HepG2 (cell line): ENCODE measurements around the gene NRL. TPM values are rescaled to one million over a fixed set of nuclear protein-coding genes. Genes with fewer than 3 reads are reported as not detected.
A peak's percentile ranks its signal among the peaks of the same experiment; 100 is the strongest.

Experiments used
- CEBPG ChIP-seq: IDR thresholded peaks from 2 replicates; pipeline ENCODE4 v1.6.1; 2016
- CREB1 ChIP-seq, 2 experiments: fragments of 450-650 bp in 1 of 2; IDR thresholded peaks; 2 replicates each; pipeline ENCODE4 v1.6.1; 2016 to 2017; ENCODE audit warnings: control low read depth in 1 of 2, mild to moderate bottlenecking in 1 of 2, missing compliant biosample characterization in 1 of 2, missing genetic modification characterization in 1 of 2
- FOSL2 ChIP-seq: sonication (generic); formaldehyde crosslinking; IDR thresholded peaks from 2 replicates; pipeline ENCODE4 v1.4.0; 2020; ENCODE audit warnings: missing genetic modification reagents
- HOXA3 ChIP-seq: sonication (generic); formaldehyde crosslinking; IDR thresholded peaks from 2 replicates; pipeline ENCODE4 v1.5.0; 2020; ENCODE audit warnings: missing genetic modification reagents
- ISL2 ChIP-seq: sonication (generic); formaldehyde crosslinking; IDR thresholded peaks from 2 replicates; pipeline ENCODE4 v1.5.0; 2020; ENCODE audit warnings: missing genetic modification reagents
- ISX ChIP-seq: sonication (generic); formaldehyde crosslinking; conservative IDR thresholded peaks from 2 replicates; pipeline ENCODE4 v1.5.0; 2020; ENCODE audit warnings: missing genetic modification reagents
- POGZ ChIP-seq: sonication (generic); formaldehyde crosslinking; IDR thresholded peaks from 2 replicates; pipeline ENCODE4 v1.4.0; 2020; ENCODE audit warnings: mild to moderate bottlenecking, missing genetic modification reagents
- SMYD3 ChIP-seq: sonication (generic); formaldehyde crosslinking; IDR thresholded peaks from 2 replicates; pipeline ENCODE4 v1.8.1; 2023; ENCODE audit warnings: mild to moderate bottlenecking, missing genetic modification reagents
- SOX6 ChIP-seq, 2 experiments: fragments of 450-650 bp in 1 of 2; sonication (generic) in 1 of 2; formaldehyde crosslinking in 1 of 2; IDR thresholded peaks; 2 replicates each; pipeline versions ENCODE4 v1.4.0 to v1.6.1; 2017 to 2020; ENCODE audit warnings: antibody characterized with exemption in 1 of 2, mild to moderate bottlenecking in 1 of 2, missing genetic modification reagents in 1 of 2
- ZFP91 ChIP-seq: sonication (generic); formaldehyde crosslinking; IDR thresholded peaks from 2 replicates; pipeline ENCODE4 v1.9.0; 2022; ENCODE audit warnings: missing genetic modification reagents, mild to moderate bottlenecking, borderline replicate concordance
- ZNF121 ChIP-seq: sonication (generic); formaldehyde crosslinking; IDR thresholded peaks from 2 replicates; pipeline ENCODE4 v1.5.0; 2020; ENCODE audit warnings: mild to moderate bottlenecking, missing genetic modification reagents
- ZNF251 ChIP-seq: sonication (generic); formaldehyde crosslinking; IDR thresholded peaks from 2 replicates; pipeline ENCODE4 v1.9.0; 2021; ENCODE audit warnings: mild to moderate bottlenecking, missing genetic modification reagents
- ZNF331 ChIP-seq: sonication (generic); formaldehyde crosslinking; IDR thresholded peaks from 2 replicates; pipeline ENCODE4 v1.4.0; 2020; ENCODE audit warnings: missing genetic modification reagents
- ZNF501 ChIP-seq: sonication (generic); formaldehyde crosslinking; IDR thresholded peaks from 2 replicates; pipeline ENCODE4 v1.5.1; 2020; ENCODE audit warnings: mild to moderate bottlenecking, moderate library complexity, missing genetic modification reagents
- ZNF652 ChIP-seq: IDR thresholded peaks from 2 replicates; pipeline ENCODE4 v1.6.1; 2016; ENCODE audit warnings: low read depth, borderline replicate concordance
- ZNF678 ChIP-seq: sonication (generic); formaldehyde crosslinking; IDR thresholded peaks from 2 replicates; pipeline ENCODE4 v1.4.0; 2020; ENCODE audit warnings: mild to moderate bottlenecking, missing genetic modification reagents
- polyA plus RNA-seq, 8 experiments: library from polyadenylated mRNA; depleted of rRNA in 3 of 8; stranded (reverse) in 7 of 8; unstranded in 1 of 8; fragments of >200 nt; fragmentation: Illumina TruSeq in 4 of 8; extraction: Trizol in 4 of 8; gene quantifications; 2 replicates each; pipeline versions ENCODE4 v1.2.1 to v1.2.3, GENCODE V29; 2011 to 2016; ENCODE audit warnings: low read depth in 4 of 8, missing spikeins in 1 of 8, mixed read lengths in 1 of 8; ENCODE audit not compliant: insufficient read depth in 1 of 8
- total RNA-seq, 5 experiments: library from RNA; depleted of rRNA; stranded (reverse); fragments of >200 nt; fragmentation: Illumina TruSeq; extraction: Trizol; gene quantifications; 2 replicates each; pipeline ENCODE4 v1.2.3, GENCODE V29; 2016; ENCODE audit warnings: low read depth in 1 of 5
- TF ChIP-seq, protein P1 (sequence below): IDR thresholded peaks from 2 replicates; pipeline ENCODE4 v1.4.0; 2020; ENCODE audit warnings: mild to moderate bottlenecking, missing genetic modification reagents
- TF ChIP-seq, protein P2 (sequence below): sonication (generic); formaldehyde crosslinking; IDR thresholded peaks from 2 replicates; pipeline ENCODE4 v1.4.0; 2020; ENCODE audit warnings: missing genetic modification reagents
- TF ChIP-seq, protein P3 (sequence below): IDR thresholded peaks from 2 replicates; pipeline ENCODE4 v1.6.1; 2016; ENCODE audit warnings: missing compliant biosample characterization, missing genetic modification reagents, borderline replicate concordance

Gene NRL
- total and polyA plus RNA-seq, 2 of the 13 experiments (the other 11 are each of a cell fraction or from before 2014, with no cell fraction given) = 2.5 to 4.7 TPM

DNA sequence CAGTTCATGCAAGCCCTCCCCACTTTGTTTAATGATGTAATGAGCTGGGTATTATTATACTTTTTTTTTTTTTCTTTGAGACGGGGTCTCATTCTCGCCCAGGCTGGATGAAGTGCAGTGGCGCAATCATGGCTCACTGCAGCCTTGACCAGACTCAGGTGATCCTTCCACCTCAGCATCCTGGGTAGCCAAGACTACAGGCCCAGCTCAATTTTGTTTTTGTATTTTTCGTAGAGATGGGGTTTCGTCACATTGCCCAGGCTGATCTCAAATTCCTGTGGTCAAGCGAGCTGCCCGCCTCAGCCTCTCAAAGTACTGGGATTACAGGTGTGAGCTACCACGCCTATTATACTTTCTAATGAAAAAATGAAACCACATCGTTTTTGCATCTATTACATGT lies 4.7 kb downstream of the NRL start (continued):
- TF ChIP-seq, protein P1, sequence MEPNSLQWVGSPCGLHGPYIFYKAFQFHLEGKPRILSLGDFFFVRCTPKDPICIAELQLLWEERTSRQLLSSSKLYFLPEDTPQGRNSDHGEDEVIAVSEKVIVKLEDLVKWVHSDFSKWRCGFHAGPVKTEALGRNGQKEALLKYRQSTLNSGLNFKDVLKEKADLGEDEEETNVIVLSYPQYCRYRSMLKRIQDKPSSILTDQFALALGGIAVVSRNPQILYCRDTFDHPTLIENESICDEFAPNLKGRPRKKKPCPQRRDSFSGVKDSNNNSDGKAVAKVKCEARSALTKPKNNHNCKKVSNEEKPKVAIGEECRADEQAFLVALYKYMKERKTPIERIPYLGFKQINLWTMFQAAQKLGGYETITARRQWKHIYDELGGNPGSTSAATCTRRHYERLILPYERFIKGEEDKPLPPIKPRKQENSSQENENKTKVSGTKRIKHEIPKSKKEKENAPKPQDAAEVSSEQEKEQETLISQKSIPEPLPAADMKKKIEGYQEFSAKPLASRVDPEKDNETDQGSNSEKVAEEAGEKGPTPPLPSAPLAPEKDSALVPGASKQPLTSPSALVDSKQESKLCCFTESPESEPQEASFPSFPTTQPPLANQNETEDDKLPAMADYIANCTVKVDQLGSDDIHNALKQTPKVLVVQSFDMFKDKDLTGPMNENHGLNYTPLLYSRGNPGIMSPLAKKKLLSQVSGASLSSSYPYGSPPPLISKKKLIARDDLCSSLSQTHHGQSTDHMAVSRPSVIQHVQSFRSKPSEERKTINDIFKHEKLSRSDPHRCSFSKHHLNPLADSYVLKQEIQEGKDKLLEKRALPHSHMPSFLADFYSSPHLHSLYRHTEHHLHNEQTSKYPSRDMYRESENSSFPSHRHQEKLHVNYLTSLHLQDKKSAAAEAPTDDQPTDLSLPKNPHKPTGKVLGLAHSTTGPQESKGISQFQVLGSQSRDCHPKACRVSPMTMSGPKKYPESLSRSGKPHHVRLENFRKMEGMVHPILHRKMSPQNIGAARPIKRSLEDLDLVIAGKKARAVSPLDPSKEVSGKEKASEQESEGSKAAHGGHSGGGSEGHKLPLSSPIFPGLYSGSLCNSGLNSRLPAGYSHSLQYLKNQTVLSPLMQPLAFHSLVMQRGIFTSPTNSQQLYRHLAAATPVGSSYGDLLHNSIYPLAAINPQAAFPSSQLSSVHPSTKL (CRISPR knock-in tag) = peak; percentile 54
- TF ChIP-seq SMYD3 (CRISPR knock-in tag) (peak; percentile 42; the same call in 1 of the 2 replicates), ZNF501 (peak; percentile 44; the same call in 1 of the 2 replicates), CREB1 (IDR thresholded peaks at IDR 0.05) (peak; percentile 8; the same call in 1 of the 2 replicates), CREB1 (CRISPR knock-in tag; IDR thresholded peaks at IDR 0.05) (no peak), SOX6 (IDR thresholded peaks at IDR 0.05) (no peak), SOX6 (CRISPR knock-in tag; IDR thresholded peaks at IDR 0.05) (peak; percentile 6; the same call in 1 of the 2 replicates), CEBPG (CRISPR knock-in tag) (peak; percentile 90), ISL2 (0 out of 2 replicates have a peak, but pooled peaks have one; percentile 35), POGZ (no peak), ISX (CRISPR knock-in tag) (no peak), ZNF678 (no peak), ZNF251 (CRISPR knock-in tag) (no peak), HOXA3 (CRISPR knock-in tag) (peak; percentile 62), ZNF121 (CRISPR knock-in tag) (peak; percentile 34; the same call in 1 of the 2 replicates), ZNF652 (CRISPR knock-in tag) (no peak), FOSL2 (CRISPR knock-in tag) (0 out of 2 replicates have a peak, but pooled peaks have one; percentile 25), ZNF331 (peak; percentile 51; the same call in 1 of the 2 replicates), ZFP91 (no peak)
- TF ChIP-seq, protein P2, sequence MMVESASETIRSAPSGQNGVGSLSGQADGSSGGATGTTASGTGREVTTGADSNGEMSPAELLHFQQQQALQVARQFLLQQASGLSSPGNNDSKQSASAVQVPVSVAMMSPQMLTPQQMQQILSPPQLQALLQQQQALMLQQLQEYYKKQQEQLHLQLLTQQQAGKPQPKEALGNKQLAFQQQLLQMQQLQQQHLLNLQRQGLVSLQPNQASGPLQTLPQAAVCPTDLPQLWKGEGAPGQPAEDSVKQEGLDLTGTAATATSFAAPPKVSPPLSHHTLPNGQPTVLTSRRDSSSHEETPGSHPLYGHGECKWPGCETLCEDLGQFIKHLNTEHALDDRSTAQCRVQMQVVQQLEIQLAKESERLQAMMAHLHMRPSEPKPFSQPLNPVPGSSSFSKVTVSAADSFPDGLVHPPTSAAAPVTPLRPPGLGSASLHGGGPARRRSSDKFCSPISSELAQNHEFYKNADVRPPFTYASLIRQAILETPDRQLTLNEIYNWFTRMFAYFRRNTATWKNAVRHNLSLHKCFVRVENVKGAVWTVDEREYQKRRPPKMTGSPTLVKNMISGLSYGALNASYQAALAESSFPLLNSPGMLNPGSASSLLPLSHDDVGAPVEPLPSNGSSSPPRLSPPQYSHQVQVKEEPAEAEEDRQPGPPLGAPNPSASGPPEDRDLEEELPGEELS = no peak
- TF ChIP-seq, protein P3, sequence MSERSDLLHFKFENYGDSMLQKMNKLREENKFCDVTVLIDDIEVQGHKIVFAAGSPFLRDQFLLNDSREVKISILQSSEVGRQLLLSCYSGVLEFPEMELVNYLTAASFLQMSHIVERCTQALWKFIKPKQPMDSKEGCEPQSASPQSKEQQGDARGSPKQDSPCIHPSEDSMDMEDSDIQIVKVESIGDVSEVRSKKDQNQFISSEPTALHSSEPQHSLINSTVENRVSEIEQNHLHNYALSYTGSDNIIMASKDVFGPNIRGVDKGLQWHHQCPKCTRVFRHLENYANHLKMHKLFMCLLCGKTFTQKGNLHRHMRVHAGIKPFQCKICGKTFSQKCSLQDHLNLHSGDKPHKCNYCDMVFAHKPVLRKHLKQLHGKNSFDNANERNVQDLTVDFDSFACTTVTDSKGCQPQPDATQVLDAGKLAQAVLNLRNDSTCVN = no peak
